LNCAP (cell line): Measurements from ENCODE around the gene MAML2.

ENCODE experiments used
- TF ChIP-seq, protein P1 (sequence below): fragments of 450-650 bp; IDR thresholded peaks from 2 replicates; pipeline ENCODE4 v1.5.1; 2017; ENCODE audit warnings: mild to moderate bottlenecking

Gene MAML2

DNA sequence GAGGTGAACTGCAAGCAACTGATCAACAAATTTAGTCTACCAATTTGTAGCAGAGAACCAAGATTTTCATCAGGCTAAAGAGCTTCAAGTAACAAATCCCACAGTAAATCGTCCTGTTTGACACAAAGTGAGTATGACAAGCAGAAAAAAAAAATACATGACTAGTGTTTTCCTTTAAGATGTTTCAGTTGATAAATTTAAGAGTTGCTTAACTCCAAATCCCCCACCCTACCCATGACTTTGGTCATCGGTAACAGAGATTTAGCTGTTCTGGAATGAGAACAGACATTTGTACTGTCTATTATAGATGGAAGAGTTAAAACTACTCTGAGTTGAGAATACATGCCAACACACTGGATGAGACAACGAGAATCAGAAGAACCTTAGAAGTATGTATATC, 254.1 kb downstream of the MAML2 start:
- TF ChIP-seq, protein P1, sequence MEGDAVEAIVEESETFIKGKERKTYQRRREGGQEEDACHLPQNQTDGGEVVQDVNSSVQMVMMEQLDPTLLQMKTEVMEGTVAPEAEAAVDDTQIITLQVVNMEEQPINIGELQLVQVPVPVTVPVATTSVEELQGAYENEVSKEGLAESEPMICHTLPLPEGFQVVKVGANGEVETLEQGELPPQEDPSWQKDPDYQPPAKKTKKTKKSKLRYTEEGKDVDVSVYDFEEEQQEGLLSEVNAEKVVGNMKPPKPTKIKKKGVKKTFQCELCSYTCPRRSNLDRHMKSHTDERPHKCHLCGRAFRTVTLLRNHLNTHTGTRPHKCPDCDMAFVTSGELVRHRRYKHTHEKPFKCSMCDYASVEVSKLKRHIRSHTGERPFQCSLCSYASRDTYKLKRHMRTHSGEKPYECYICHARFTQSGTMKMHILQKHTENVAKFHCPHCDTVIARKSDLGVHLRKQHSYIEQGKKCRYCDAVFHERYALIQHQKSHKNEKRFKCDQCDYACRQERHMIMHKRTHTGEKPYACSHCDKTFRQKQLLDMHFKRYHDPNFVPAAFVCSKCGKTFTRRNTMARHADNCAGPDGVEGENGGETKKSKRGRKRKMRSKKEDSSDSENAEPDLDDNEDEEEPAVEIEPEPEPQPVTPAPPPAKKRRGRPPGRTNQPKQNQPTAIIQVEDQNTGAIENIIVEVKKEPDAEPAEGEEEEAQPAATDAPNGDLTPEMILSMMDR, result no peak

DNA sequence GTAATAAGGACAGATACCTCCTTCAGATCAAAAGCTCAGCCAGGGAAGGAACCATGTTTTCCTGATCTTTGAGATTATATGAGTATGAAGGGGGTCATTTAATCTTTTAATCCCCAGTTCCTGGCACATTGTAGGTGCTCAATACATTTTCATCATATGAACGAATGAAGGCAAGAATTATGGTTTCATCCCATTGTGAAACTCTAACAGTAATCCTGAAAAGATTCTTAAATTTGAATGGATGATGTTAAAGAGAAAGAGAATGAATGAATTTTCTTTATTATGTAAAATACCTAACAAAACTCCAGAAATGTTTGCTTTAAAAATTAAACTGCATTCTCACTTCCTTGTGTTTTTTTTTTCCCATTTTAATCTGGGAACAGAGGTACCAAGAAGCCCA, 256.9 kb downstream of the MAML2 start:
- TF ChIP-seq, protein P1, result no peak

DNA sequence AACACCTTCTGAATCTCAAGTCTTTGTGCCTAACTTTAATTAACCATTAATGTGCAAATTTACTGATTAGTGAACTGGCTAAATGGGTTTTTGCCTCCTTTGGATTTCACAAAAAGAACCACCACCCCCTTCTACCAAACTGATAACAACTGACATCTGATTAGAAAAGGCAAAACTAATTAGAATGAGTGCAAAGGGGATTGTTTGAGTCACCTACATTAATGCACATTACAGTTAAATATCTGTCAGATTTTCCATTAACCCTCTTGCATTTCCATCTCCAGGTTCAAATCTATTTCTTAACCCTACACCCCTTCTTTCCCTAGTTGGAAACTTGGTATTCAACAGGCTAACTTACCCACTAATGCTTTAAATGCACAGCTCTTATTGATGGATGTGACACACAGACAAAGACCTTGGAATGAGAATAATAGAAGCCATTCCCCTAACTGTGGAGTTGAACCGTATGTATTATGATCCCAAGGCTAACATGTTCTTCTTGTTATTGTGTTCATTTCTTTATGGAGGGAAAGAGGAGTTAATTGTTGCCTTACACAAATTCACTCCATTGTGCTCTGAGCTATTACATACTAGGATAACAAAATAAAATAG, 257.6 kb downstream of the MAML2 start:
- TF ChIP-seq, protein P1, result no peak

DNA sequence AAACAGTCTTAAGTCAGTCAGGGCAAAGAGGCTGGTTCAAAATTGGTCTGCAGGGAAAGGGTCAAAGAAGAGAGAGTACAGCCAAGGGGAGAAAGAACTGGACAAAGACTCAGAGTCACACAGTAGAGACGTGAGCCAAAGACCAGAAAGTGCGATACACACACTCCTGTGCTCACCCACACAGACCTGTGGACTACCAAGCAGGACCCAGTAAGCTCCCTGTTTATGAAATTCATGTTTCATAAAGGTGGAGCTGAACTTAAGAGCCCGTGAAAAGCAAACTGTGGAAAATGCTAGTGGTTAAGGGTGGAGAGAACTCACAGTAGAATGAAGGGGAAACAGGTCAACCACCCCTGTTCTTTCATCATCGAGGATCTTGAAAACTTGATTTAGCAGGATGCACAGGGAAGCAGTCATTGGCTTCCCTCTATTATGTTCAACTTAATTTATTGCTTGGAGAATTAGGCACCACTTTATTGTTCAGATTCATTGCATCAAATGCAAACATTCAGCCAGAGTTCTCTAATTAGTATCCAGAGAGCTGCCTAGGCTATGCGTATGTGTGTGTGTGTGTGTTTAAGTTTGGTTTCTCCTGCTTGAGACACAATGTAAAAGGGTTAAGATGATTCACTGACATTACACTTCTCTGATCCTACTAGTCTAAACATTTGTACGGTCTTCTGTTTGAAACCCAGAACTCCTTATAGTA, 258.2 kb downstream of the MAML2 start:
- TF ChIP-seq, protein P1, result no peak

DNA sequence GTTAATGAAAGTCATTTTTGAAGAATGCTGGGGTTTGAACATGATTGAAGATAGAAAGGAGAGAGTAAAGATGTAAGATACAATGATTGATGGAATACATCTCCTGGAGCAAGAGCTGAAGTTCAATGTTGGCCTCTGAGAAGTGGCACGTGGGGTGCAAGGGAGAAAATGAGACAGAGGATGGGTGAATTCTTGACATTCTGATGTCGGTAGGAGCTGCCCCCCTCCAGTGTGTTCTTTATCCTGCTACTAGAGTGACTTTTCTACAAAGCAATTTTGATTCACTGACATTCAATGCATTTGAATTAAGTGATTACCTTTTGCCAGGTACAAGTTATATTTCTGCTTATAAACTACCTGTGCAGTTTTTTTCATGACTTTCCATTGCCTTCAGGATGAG, 260.1 kb downstream of the MAML2 start:
- TF ChIP-seq, protein P1, result no peak

DNA sequence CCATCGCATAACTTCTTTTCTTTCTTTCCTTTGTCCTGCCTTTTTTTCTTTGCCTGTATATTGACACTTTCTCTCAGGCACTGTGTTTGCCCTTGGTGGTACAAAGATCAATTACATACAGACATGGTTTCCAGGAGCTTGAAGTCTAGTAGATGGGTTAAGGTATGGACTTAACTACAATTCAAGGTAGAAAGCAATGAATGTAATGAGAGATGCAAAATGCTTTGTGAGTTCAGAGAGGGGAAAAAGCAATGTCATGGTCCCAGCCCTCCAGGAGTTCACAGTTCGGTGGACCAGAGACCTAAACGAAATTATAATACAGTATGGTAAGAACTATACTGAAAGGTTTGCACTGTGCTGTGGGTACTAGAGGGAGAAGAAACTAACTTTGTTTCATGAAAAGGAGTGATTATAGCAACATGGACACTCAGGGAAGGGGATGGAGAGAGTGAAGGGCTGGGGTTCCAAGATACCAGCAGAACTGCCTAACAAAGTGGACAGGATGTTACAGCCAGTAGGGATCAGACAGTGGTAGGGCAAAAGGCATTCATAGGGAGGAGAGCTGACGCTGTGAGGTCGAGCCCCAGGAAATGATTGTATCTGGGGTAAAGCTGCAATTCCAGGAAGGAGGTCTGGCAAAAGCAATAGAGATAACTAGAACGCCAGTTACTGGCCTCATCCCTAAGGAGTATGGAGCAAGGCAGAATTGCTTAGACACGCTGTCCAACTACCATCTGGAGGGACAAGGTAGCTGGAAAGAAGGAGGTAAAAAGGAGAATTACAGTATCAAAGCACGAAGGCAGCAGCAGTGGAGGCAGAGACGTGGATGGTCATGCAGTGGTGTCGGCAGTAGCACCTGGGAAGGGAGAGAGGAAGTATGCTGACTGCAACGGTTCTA, 260.7 kb downstream of the MAML2 start:
- TF ChIP-seq, protein P1, result no peak

DNA sequence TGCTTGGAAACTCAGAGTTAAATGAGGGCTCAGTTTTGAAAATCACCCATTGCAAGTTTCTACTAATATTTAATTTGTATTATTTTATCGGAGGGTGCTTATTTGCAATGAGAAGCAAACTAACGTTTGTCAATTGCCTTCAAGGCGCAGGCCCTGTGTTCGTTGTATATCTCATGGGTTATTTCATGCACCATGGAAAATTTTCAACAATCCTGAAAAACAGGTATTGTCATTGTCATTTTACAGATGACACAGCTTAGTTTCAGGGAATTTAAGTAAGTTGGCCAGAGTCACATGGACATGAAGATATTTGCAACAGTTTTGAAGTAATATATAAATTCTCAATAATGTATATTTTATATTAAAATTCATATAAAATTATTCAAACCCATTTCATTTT, 261.4 kb downstream of the MAML2 start:
- TF ChIP-seq, protein P1, result no peak
